Measurements from ENCODE around the gene RAMP1. TPM values are rescaled to one million over a fixed set of nuclear protein-coding genes. Genes with fewer than 3 reads are reported as not detected.

RAMP1 gene
- total and polyA plus RNA-seq, 2 experiments from 2014 or later, result 134 to 329 TPM

DNA sequence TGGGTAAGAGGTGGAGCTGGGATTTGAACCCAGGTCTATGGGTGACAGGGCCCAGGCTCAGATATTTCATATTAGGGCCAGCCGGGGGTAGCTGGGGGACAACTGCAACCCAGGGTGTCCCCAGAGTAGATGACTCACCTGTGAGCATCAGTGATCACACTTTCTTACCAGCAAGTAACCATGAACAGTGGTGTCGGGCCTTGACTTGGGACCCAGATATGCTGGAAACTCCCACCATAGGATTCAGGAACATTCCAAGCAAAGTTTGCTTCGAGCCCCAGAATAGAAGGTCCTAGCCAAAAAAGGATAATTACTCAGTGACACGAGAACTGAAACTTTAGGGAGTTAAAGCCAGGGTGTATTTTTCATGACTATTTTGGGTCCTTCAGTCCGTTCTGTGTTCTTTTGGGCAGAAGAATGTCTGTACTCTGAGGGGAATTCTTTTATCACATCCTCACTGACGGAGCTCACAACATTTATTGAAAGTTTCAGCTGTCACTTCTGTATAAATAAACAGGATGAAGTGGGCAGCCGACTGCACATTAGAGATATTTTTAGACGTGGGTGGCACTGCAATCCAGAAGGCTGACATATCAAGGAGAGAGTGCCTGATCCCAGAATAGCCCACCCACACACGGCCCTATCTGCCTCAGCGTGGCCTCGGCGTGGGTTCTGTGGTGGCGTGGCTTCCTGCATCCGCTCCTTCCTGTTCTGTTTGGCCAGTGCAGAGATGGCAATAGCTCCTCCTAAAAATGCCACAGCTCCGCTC, 45.6 kb downstream of the RAMP1 start:
- Histone ChIP-seq H3K4me2 (no peak overlapping the region), H2AFZ (no peak overlapping the region), H4K20me1 (ENCODE audit: insufficient read depth, poor library complexity, severe bottlenecking) (no peaks in the 10 kb centered on the region), H3K9me3 (ENCODE audit: low read depth) (no peaks in the 10 kb centered on the region), H3K4me3 (no peak overlapping the region), H3K36me3 (replicated peaks; ENCODE audit: insufficient read depth, low read depth) (no peaks in the 10 kb centered on the region), H3K79me2 (no peaks in the 10 kb centered on the region), H3K27ac (peak overlapping the region; percentile 19), H3K27me3 (no peaks in the 10 kb centered on the region), H3K9me2 (replicated peaks; ENCODE audit: insufficient read depth) (no peaks in the 10 kb centered on the region), H3K4me1 (ENCODE audit: insufficient read depth) (no peaks in the 10 kb centered on the region)
- TF ChIP-seq EZH2phosphoT487 (IDR thresholded peaks at IDR 0.05; ENCODE audit: low read depth, severe bottlenecking, unreplicated experiment), result no peak
- TF ChIP-seq, protein P1, sequence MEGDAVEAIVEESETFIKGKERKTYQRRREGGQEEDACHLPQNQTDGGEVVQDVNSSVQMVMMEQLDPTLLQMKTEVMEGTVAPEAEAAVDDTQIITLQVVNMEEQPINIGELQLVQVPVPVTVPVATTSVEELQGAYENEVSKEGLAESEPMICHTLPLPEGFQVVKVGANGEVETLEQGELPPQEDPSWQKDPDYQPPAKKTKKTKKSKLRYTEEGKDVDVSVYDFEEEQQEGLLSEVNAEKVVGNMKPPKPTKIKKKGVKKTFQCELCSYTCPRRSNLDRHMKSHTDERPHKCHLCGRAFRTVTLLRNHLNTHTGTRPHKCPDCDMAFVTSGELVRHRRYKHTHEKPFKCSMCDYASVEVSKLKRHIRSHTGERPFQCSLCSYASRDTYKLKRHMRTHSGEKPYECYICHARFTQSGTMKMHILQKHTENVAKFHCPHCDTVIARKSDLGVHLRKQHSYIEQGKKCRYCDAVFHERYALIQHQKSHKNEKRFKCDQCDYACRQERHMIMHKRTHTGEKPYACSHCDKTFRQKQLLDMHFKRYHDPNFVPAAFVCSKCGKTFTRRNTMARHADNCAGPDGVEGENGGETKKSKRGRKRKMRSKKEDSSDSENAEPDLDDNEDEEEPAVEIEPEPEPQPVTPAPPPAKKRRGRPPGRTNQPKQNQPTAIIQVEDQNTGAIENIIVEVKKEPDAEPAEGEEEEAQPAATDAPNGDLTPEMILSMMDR (IDR thresholded peaks at IDR 0.05; ENCODE audit: poor library complexity), result no peak
- TF ChIP-seq EZH2 (IDR thresholded peaks at IDR 0.05; ENCODE audit: borderline replicate concordance), result no peak
- no peak for DNase-seq (ENCODE audit: low spot score)
- 61% methylated on average over 15 of the region's 15 CpGs for WGBS (ENCODE audit: low lambda C conversion rate, missing lambda C conversion rate)

DNA sequence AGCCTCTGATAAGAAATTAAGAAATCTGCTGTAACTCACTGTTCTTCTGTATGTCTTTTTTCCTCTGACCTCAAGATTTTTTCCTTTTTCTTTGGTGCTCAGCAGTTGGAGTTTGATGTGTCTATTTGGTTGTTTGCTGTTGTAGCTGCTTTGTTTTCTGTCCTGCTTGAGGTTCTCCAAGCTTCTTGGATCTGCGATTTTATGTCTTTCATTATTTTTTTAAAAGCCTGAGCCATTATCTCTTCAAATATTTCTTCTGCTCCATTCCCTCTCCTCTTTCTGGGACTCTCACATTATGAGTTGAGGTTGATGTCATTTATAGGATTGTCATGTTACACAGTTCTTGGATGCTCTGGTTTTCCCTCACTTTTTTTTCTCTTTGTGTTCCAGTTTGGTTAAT, 47.7 kb downstream of the RAMP1 start:
- Histone ChIP-seq H3K27ac (no peak overlapping the region), H3K79me2 (no peaks in the 10 kb centered on the region), H3K9me3 (ENCODE audit: low read depth) (no peaks in the 10 kb centered on the region), H3K4me1 (ENCODE audit: insufficient read depth) (no peaks in the 10 kb centered on the region), H4K20me1 (ENCODE audit: insufficient read depth, poor library complexity, severe bottlenecking) (no peaks in the 10 kb centered on the region), H3K4me2 (no peak overlapping the region), H2AFZ (no peak overlapping the region), H3K36me3 (replicated peaks; ENCODE audit: insufficient read depth, low read depth) (no peaks in the 10 kb centered on the region), H3K4me3 (no peak overlapping the region), H3K9me2 (replicated peaks; ENCODE audit: insufficient read depth) (no peaks in the 10 kb centered on the region), H3K27me3 (no peaks in the 10 kb centered on the region)
- no peak for DNase-seq (ENCODE audit: low spot score)
- no peak for TF ChIP-seq EZH2 (IDR thresholded peaks at IDR 0.05; ENCODE audit: borderline replicate concordance)
- WGBS (ENCODE audit: low lambda C conversion rate, missing lambda C conversion rate), result 100% methylated on average over 1 of the region's 1 CpG

DNA sequence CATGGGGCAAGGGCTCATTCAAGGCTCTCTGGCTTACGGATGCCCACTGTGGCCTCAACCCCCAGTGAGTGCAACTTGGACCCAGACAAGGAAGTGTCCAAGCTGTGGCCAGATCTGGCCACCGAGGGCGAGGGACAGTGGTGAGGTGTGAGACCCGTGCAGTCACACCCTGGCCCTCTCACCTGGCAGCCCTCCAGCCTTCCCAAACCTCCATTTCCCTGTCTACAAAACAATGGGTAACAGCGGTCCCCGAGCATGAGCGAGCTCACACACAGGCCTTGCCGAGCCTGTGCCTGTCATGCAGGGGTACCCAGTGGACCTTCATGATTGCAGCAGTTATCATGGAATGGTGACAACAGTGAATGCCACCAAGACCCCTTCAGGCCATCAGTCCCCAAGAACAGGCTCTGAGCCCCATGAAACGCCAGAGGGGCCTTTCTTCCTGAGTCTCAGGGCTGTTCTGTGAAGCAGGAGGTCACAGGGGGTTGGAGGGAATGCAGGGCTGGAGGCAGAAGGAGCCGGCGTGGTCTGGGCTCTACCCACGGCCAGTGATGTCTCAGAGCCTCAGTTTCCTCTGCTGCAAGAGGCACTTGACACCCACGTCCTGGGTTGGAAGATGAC, 49.8 kb downstream of the RAMP1 start:
- H3K27ac ChIP-seq, result no peak overlapping the region
- H3K79me2 ChIP-seq, result no peaks in the 10 kb centered on the region
- no peaks in the 10 kb centered on the region for H3K36me3 ChIP-seq (replicated peaks; ENCODE audit: insufficient read depth, low read depth)
- 92% methylated on average over 13 of the region's 13 CpGs for WGBS (ENCODE audit: low lambda C conversion rate, missing lambda C conversion rate)
- no peaks in the 10 kb centered on the region for H4K20me1 ChIP-seq (ENCODE audit: insufficient read depth, poor library complexity, severe bottlenecking)
- no peaks in the 10 kb centered on the region for H3K4me1 ChIP-seq (ENCODE audit: insufficient read depth)
- no peaks in the 10 kb centered on the region for H3K9me2 ChIP-seq (replicated peaks; ENCODE audit: insufficient read depth)
- H2AFZ ChIP-seq, result no peak overlapping the region
- no peak overlapping the region for H3K4me2 ChIP-seq
- no peaks in the 10 kb centered on the region for H3K27me3 ChIP-seq
- no peaks in the 10 kb centered on the region for H3K9me3 ChIP-seq (ENCODE audit: low read depth)
- no peak for DNase-seq (ENCODE audit: low spot score)
- TF ChIP-seq EZH2phosphoT487 (IDR thresholded peaks at IDR 0.05; ENCODE audit: low read depth, severe bottlenecking, unreplicated experiment), result no peak
- TF ChIP-seq EZH2 (IDR thresholded peaks at IDR 0.05; ENCODE audit: borderline replicate concordance), result no peak
- TF ChIP-seq, protein P1 (IDR thresholded peaks at IDR 0.05; ENCODE audit: poor library complexity), result no peak
- no peak overlapping the region for H3K4me3 ChIP-seq

DNA sequence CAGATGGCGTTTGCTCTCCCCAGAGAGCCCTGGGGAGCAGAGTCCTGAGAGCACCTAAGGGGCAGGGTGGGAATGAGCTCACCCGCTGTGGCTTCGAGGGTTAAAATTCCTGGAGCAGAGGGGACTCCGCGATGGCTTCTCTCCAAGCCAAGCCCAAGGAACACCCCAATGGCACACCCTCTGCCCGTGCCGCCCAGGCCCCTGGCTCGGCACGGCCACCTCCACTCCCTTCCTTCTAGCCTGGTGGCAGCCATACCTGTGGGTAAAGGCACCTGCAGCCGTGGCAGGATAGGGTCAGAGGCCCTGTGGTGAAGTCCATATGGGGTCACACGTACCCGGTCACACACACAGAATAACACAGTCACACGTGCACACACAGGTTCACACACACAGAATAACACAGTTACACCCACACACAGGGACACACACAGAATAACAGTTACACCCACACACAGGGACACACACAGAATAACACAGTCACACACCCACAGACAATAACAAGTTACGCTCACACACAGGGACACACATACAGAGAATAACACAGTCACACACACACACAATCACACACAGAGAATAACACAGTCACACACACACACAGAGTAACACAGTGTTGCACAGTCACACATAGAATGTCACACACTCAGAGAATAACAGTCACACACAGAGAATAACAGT, 50.5 kb downstream of the RAMP1 start:
- H2AFZ ChIP-seq, result no peak overlapping the region
- no peaks in the 10 kb centered on the region for H3K36me3 ChIP-seq (replicated peaks; ENCODE audit: insufficient read depth, low read depth)
- no peak overlapping the region for H3K4me2 ChIP-seq
- DNase-seq (ENCODE audit: low spot score), result no peak
- H3K9me3 ChIP-seq (ENCODE audit: low read depth), result no peaks in the 10 kb centered on the region
- no peaks in the 10 kb centered on the region for H3K4me1 ChIP-seq (ENCODE audit: insufficient read depth)
- H4K20me1 ChIP-seq (ENCODE audit: insufficient read depth, poor library complexity, severe bottlenecking), result no peaks in the 10 kb centered on the region
- no peaks in the 10 kb centered on the region for H3K27me3 ChIP-seq
- no peaks in the 10 kb centered on the region for H3K79me2 ChIP-seq
- TF ChIP-seq EZH2phosphoT487 (IDR thresholded peaks at IDR 0.05; ENCODE audit: low read depth, severe bottlenecking, unreplicated experiment) (no peak), EZH2 (IDR thresholded peaks at IDR 0.05; ENCODE audit: borderline replicate concordance) (no peak)
- TF ChIP-seq, protein P1 (IDR thresholded peaks at IDR 0.05; ENCODE audit: poor library complexity), result no peak
- 95% methylated on average over 14 of the region's 14 CpGs for WGBS (ENCODE audit: low lambda C conversion rate, missing lambda C conversion rate)
- H3K4me3 ChIP-seq, result no peak overlapping the region
- no peak overlapping the region for H3K27ac ChIP-seq
- no peaks in the 10 kb centered on the region for H3K9me2 ChIP-seq (replicated peaks; ENCODE audit: insufficient read depth)

All from hepatocyte (in vitro differentiated cells).